Fibroblast of pulmonary artery (primary cell): ENCODE results near the gene TNFRSF21.

Experiments used
- DNase-seq: peaks from one replicate; pipeline ENCODE4 v3.0.0-alpha.2; 2010; ENCODE audit warnings: low read depth
- H3K4me3 ChIP-seq: replicated peaks from 2 replicates; pipeline ENCODE4 v1.5.1; 2011; ENCODE audit warnings: low read depth, mild to moderate bottlenecking, control low read depth, low read length, moderate library complexity
- TF ChIP-seq, protein P1 (sequence below): IDR thresholded peaks from 2 replicates; pipeline ENCODE4 v1.5.1; 2011; ENCODE audit warnings: mild to moderate bottlenecking, control low read depth, low read length, inconsistent platforms; ENCODE audit errors: missing control alignments

TNFRSF21 gene

DNA sequence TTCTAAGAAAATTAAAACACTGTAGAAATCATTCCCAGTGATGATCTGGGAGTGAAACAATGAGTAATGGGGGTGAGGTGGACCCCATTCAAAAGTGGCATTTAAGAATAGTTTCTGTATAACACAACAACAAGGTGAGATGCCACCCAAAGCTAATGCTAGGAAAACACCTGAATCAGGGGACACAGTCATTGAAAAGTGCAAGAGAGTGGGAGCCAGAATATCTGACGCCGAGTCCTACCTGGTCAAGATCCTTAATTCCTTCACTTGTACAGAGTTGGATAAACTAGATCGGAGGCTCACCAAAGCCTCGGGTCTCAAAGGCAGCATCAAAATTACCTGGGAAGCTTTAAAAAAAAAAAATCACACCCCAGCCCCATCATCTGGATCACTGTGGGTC, 17.7 kb downstream of the TNFRSF21 start:
- TF ChIP-seq, protein P1, sequence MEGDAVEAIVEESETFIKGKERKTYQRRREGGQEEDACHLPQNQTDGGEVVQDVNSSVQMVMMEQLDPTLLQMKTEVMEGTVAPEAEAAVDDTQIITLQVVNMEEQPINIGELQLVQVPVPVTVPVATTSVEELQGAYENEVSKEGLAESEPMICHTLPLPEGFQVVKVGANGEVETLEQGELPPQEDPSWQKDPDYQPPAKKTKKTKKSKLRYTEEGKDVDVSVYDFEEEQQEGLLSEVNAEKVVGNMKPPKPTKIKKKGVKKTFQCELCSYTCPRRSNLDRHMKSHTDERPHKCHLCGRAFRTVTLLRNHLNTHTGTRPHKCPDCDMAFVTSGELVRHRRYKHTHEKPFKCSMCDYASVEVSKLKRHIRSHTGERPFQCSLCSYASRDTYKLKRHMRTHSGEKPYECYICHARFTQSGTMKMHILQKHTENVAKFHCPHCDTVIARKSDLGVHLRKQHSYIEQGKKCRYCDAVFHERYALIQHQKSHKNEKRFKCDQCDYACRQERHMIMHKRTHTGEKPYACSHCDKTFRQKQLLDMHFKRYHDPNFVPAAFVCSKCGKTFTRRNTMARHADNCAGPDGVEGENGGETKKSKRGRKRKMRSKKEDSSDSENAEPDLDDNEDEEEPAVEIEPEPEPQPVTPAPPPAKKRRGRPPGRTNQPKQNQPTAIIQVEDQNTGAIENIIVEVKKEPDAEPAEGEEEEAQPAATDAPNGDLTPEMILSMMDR = no peak
- H3K4me3 ChIP-seq = no peak overlapping the region
- DNase-seq = no peak

DNA sequence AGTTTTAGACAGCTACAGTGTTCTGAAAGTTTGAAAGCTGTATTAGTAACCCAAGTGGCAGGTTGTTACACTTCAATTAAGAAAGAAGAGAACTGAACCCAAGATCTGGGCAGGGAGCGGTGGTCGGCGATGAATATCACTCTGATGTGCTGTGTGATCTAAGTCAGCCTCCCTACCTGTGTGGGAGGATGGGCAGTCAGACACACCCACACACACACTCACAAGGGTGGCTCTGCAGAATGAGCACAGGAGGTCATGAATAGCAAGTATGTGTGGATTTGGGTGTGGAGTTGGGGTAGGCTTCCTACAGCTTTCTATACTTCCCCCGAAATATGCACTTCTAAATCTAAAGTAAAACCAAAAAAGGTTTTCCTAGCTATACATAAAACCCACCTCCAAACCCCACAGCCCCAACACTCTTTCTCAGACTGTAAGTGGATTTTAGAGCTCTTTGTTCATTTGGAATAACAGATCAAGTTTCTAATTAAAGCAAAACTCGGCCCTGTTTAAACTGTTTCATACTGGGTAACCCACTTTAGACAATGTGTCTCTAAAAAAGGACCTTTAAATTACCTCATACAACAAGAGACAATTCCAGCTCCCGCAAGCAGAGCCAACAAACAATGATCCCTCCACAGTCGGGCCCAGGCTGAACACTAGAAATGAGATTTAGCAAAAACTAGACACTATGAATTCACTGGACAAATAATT, 19.4 kb downstream of the TNFRSF21 start:
- H3K4me3 ChIP-seq = no peak overlapping the region
- no peak for DNase-seq
- TF ChIP-seq, protein P1 = no peak

DNA sequence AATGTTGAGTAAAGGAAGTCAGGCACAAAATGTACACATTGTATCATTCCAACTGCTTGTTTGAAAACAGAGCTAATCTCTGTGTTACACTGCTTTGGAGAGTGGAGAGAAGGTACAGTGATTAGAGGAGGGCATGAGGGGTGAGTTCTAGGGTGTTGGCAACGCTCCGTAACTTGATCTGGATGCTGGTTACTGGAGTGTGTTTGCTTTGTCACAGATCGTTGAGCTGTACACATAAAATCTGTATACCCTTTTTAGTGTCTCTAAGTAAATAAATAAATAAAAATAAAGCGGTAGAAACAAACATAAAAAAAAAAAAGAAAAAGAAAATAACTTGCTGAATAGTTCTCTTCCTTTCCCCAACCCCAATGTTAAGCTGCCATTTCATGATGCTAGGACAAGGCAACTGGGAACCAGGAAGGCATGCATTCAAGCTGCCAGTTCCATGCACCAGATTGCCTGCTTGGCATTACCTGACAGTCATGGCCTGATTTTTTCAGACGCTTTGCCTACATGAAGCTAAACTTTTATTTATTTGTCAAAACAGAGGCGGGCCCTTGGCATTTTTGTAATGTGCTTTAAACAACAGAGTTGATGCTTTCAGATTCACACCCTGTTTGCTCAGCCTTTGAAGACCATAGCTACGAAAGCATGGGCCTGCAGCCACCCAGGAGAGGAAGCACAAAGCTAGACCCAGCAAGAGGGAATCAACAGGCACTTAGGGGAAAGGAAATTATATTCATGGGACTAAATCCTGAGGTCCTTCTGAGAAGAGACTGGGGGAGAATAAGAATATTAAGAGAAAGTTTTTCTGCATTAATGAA, 21.2 kb downstream of the TNFRSF21 start:
- DNase-seq = no peak
- H3K4me3 ChIP-seq = no peak overlapping the region
- TF ChIP-seq, protein P1 = no peak

DNA sequence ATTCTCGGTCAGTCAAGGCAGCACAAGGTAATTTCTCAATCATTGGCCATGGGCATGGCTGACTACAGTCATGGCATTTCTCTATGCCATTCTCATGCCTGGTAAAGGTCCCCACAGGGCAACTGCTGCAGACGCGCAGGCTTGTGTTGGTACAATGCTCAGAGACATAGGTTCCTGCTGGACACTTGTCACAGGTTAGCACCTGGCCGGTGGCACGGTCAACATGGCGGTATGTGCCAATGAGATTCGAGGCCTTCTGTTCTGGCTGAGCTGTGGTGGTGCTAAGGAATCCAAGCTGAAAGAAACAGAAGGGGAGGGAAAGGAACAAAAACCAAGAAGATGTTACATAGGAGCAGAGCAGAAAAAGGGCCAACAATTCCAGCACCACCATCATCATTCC, 23.4 kb downstream of the TNFRSF21 start:
- H3K4me3 ChIP-seq = no peak overlapping the region
- TF ChIP-seq, protein P1 = no peak
- DNase-seq = no peak

DNA sequence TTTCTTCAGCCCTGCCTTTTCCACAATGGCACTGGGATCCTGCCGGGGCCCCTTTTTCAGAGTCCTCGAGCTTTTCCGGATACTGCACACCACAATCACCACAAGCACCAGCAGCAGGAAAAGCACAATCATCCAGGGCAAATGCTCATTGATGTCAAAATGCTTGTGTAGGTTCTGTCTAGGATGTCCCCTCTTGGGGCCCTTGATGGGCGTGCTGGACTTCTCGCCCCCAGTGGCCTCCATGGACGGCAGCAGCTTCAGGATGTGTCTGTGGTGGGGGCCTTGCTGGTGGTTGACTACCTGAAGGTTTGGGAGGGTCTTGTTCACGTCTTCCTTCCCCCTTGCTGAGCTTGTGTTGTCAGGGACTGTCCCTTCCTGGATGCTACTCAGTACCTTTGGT, 25.7 kb downstream of the TNFRSF21 start:
- DNase-seq = no peak
- no peak overlapping the region for H3K4me3 ChIP-seq
- TF ChIP-seq, protein P1 = no peak

DNA sequence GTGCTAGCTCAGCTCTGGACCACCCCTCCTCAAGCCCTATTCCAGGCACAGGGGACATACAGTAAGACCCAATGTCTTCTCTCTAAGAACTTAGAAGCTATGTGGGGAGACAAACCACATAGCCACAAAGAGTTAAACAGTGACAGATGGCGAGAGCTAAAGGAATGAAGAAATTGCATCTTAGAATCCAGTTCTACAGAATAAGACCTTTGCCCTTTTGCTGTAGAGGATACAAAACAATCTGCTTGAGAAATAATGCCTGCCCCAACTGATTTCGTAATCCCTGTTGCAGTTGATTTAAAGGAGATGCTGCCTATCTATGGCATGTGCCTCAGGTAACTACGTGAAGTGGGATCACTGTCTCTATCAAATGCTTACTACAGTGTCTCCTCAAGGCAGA, 31.2 kb downstream of the TNFRSF21 start:
- no peak overlapping the region for H3K4me3 ChIP-seq
- peak; percentile 78 for DNase-seq
- TF ChIP-seq, protein P1 = no peak
